A549 (cell line): ENCODE results near the gene GNAI2. TPM values are rescaled to one million over a fixed set of nuclear protein-coding genes. Genes with fewer than 3 reads are reported as not detected.
A peak's percentile ranks its signal among the peaks of the same experiment; 100 is the strongest.

Experiments
- BHLHE40 ChIP-seq: IDR thresholded peaks from 2 replicates; pipeline ENCODE4 v1.6.1; 2012; ENCODE audit warnings: low read depth, low read length, inconsistent platforms
- CBX2 ChIP-seq: fragments of 200-600 bp; sonication (generic); IDR thresholded peaks from 2 replicates; pipeline ENCODE4 v1.6.1; 2016; ENCODE audit warnings: low read depth, mild to moderate bottlenecking, borderline replicate concordance
- CBX8 ChIP-seq: fragments of 200-600 bp; sonication (generic); IDR thresholded peaks from 2 replicates; pipeline ENCODE4 v1.6.1; 2016
- CHD2 ChIP-seq: fragments of 150-350 bp; IDR thresholded peaks from 2 replicates; pipeline ENCODE4 v1.6.1; 2014; ENCODE audit warnings: low read length; ENCODE audit not compliant: partially characterized antibody
- CHD4 ChIP-seq: fragments of 200-600 bp; sonication (generic); IDR thresholded peaks from 2 replicates; pipeline ENCODE4 v1.6.1; 2016; ENCODE audit warnings: antibody characterized with exemption, mild to moderate bottlenecking, borderline replicate concordance
- EHMT2 ChIP-seq: fragments of 200-600 bp; sonication (generic); IDR thresholded peaks from 2 replicates; pipeline ENCODE4 v1.6.1; 2016; ENCODE audit warnings: antibody characterized with exemption, low read depth, mild to moderate bottlenecking, moderate library complexity
- EP300 ChIP-seq, 2 experiments: fragments of >200 bp; sonication (Bioruptor Twin); formaldehyde crosslinking; IDR thresholded peaks; 2 replicates in 1 of 2; 3 replicates in 1 of 2; pipeline ENCODE4 v1.6.1; 2016 to 2017
- ESRRA ChIP-seq: fragments of 150-350 bp; IDR thresholded peaks from 2 replicates; pipeline ENCODE4 v1.6.1; 2014; ENCODE audit warnings: mild to moderate bottlenecking, low read length, borderline replicate concordance
- FOSB ChIP-seq: fragments of 250-450 bp; sonication (Bioruptor Pico); IDR thresholded peaks from 2 replicates; pipeline ENCODE4 v1.5.0; 2020; ENCODE audit warnings: mild to moderate bottlenecking, moderate library complexity
- FOSL2 ChIP-seq, 2 experiments: fragments of 450-650 bp in 1 of 2; fragments of >200 bp in 1 of 2; sonication (Bioruptor Twin) in 1 of 2; formaldehyde crosslinking; IDR thresholded peaks; 2 replicates each; pipeline versions ENCODE4 v1.5.0 to v1.6.1; 2016 to 2020; ENCODE audit warnings: mild to moderate bottlenecking in 1 of 2, moderate library complexity in 1 of 2
- GATA3 ChIP-seq: IDR thresholded peaks from 2 replicates; pipeline ENCODE4 v1.6.1; 2012; ENCODE audit warnings: borderline replicate concordance
- HOXB13 ChIP-seq: fragments of 250-450 bp; sonication (Bioruptor Pico); IDR thresholded peaks from 2 replicates; pipeline ENCODE4 v1.5.0; 2020; ENCODE audit warnings: low read depth, mild to moderate bottlenecking, moderate library complexity
- HOXB5 ChIP-seq: fragments of 250-450 bp; sonication (Bioruptor Pico); IDR thresholded peaks from 2 replicates; pipeline ENCODE4 v1.5.0; 2020; ENCODE audit warnings: mild to moderate bottlenecking, moderate library complexity
- JUN ChIP-seq, 2 experiments: fragments of >200 bp; sonication (Bioruptor Twin); formaldehyde crosslinking; IDR thresholded peaks; 2 replicates in 1 of 2; 3 replicates in 1 of 2; pipeline ENCODE4 v1.6.1; 2016 to 2017
- KDM1A ChIP-seq: fragments of 200-600 bp; sonication (generic); IDR thresholded peaks from 2 replicates; pipeline ENCODE4 v1.6.1; 2016; ENCODE audit warnings: low read depth, mild to moderate bottlenecking
- NPAS2 ChIP-seq: fragments of 250-450 bp; sonication (Bioruptor Pico); IDR thresholded peaks from 2 replicates; pipeline ENCODE4 v1.8.0; 2022; ENCODE audit warnings: mild to moderate bottlenecking, moderate library complexity, borderline replicate concordance
- NR3C1 ChIP-seq: fragments of >200 bp; sonication (Bioruptor Twin); formaldehyde crosslinking; IDR thresholded peaks from 3 replicates; pipeline ENCODE4 v1.6.1; 2017
- PHF8 ChIP-seq: fragments of 200-600 bp; sonication (generic); IDR thresholded peaks from 2 replicates; pipeline ENCODE4 v1.6.1; 2016; ENCODE audit warnings: low read depth, mild to moderate bottlenecking, antibody characterized with exemption, moderate library complexity, borderline replicate concordance
- RAD21 ChIP-seq, 2 experiments: fragments of >200 bp in 1 of 2; sonication (Bioruptor Twin) in 1 of 2; formaldehyde crosslinking in 1 of 2; IDR thresholded peaks in 1 of 2; conservative IDR thresholded peaks in 1 of 2; 2 replicates in 1 of 2; 3 replicates in 1 of 2; pipeline ENCODE4 v1.6.1; 2012 to 2018; ENCODE audit warnings: inconsistent platforms in 1 of 2
- RARB ChIP-seq: fragments of 250-450 bp; sonication (Bioruptor Pico); IDR thresholded peaks from 2 replicates; pipeline ENCODE4 v1.8.0; 2021; ENCODE audit warnings: mild to moderate bottlenecking, moderate library complexity
- RCOR1 ChIP-seq: fragments of 150-350 bp; IDR thresholded peaks from 2 replicates; pipeline ENCODE4 v1.6.1; 2014; ENCODE audit warnings: antibody characterized with exemption, low read length, low read depth
- RFX5 ChIP-seq: fragments of 450-650 bp; IDR thresholded peaks from 2 replicates; pipeline ENCODE4 v1.7.1; 2014; ENCODE audit warnings: antibody characterized with exemption, mild to moderate bottlenecking, moderate library complexity
- SREBF2 ChIP-seq: fragments of 450-650 bp; IDR thresholded peaks from 2 replicates; pipeline ENCODE4 v1.6.1; 2014; ENCODE audit warnings: mild to moderate bottlenecking, moderate library complexity
- ZSCAN20 ChIP-seq: fragments of 250-450 bp; sonication (Bioruptor Pico); IDR thresholded peaks from 2 replicates; pipeline ENCODE4 v1.8.0; 2022; ENCODE audit warnings: mild to moderate bottlenecking, moderate library complexity
- polyA plus RNA-seq, 4 experiments: library from polyadenylated mRNA; depleted of rRNA in 3 of 4; stranded (reverse); fragments of >200 nt; fragmentation: RNase III in 1 of 4; extraction: RNeasy Plus Mini Kit Qiagen cat#74134 plus additional on column Dnase treatment in 1 of 4; gene quantifications; 2 replicates in 3 of 4; 3 replicates in 1 of 4; pipeline ENCODE4 v1.2.3, GENCODE V29; 2011 to 2017
- TF ChIP-seq, protein P1 (sequence below): IDR thresholded peaks from 2 replicates; pipeline ENCODE4 v1.6.1; 2012; ENCODE audit warnings: low read depth, borderline replicate concordance
- TF ChIP-seq, protein P2 (sequence below): IDR thresholded peaks from 2 replicates; pipeline ENCODE4 v1.6.1; 2012
- TF ChIP-seq, protein P3 (sequence below): fragments of >200 bp; sonication (Bioruptor Twin); formaldehyde crosslinking; IDR thresholded peaks from 3 replicates; pipeline ENCODE4 v1.6.1; 2016

The GNAI2 gene
- polyA plus RNA-seq, 2 of the 4 experiments (the other 2 are of a cell fraction) = 47.4 to 67.8 TPM

DNA sequence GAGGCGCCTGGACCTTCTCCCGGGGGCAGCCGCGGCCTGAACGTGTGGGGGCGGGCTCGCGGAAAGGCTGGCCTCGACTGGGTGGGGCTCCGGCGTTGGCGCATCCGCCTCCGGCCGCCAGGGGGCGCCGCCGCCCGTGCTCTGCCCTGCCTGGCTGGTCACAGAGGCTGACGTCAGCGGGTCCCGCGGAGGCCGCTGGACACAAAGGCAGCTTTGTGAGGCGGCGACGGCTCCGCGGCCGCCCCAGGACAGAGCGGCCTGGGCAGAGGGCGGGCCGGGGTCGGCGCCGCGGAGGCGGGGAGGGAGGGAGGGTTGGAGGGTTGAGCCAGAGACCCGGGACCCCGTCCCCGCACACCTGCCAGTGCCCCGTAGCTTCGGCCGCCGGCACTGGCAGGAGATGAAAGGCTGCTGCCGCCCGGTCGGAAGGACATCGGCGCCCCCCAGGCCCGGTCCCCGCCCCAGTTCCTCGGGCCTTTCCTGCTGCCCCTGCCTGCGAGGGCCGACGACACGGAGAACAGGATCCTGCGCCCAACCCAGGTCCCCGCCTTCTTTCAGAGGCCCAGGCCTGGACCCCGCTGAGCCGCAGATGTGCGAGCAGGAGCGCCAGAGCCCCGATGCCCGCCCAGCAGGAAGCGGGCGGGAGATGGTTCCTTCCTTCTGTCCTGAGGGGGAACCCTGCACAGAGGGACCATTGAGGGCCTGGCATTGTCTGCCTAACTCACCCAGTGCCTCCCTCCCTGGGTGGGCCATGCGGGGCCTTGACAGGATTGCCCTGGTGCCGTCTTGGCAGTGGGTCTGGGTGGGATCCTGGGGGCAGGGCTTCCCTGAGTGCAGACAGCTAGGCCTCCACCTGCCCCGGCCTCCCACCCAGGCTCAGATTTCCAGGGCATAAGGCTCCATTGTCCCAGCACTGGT lies 24.3 kb downstream of the GNAI2 start (continued):
- TF ChIP-seq PHF8 (peak; percentile 56; the same call in 1 of the 2 replicates), NPAS2 (CRISPR knock-in tag) (no peak), FOSL2 (IDR thresholded peaks at IDR 0.05) (no peak), FOSL2 (CRISPR knock-in tag; IDR thresholded peaks at IDR 0.05) (peak; percentile 26; the same call in 1 of the 2 replicates), ESRRA (no peak), CBX2 (no peak), RCOR1 (no peak), RAD21 (conservative IDR thresholded peaks at IDR 0.05 in 1 of 2, IDR thresholded peaks at IDR 0.05 in 1 of 2) (peak; percentile 57 to 77), JUN (IDR thresholded peaks at IDR 0.05) (peak in 1 of 2 experiments; percentile 89; a peak in 4 of 5 replicates), CBX8 (no peak), SREBF2 (no peak), ZSCAN20 (CRISPR knock-in tag) (no peak), CHD2 (no peak), EP300 (IDR thresholded peaks at IDR 0.05) (no peak), RARB (CRISPR knock-in tag) (no peak), FOSB (CRISPR knock-in tag) (no peak), HOXB5 (CRISPR knock-in tag) (no peak), RFX5 (no peak), NR3C1 (no peak), GATA3 (no peak), EHMT2 (no peak), KDM1A (no peak), CHD4 (no peak), HOXB13 (CRISPR knock-in tag) (no peak), BHLHE40 (no peak)
- TF ChIP-seq, protein P1, sequence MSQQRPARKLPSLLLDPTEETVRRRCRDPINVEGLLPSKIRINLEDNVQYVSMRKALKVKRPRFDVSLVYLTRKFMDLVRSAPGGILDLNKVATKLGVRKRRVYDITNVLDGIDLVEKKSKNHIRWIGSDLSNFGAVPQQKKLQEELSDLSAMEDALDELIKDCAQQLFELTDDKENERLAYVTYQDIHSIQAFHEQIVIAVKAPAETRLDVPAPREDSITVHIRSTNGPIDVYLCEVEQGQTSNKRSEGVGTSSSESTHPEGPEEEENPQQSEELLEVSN = 0 out of 2 replicates have a peak, but pooled peaks have one; percentile 30
- TF ChIP-seq, protein P2, sequence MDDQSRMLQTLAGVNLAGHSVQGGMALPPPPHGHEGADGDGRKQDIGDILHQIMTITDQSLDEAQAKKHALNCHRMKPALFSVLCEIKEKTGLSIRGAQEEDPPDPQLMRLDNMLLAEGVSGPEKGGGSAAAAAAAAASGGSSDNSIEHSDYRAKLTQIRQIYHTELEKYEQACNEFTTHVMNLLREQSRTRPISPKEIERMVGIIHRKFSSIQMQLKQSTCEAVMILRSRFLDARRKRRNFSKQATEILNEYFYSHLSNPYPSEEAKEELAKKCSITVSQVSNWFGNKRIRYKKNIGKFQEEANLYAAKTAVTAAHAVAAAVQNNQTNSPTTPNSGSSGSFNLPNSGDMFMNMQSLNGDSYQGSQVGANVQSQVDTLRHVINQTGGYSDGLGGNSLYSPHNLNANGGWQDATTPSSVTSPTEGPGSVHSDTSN = peak; percentile 54; the same call in 1 of the 2 replicates
- TF ChIP-seq, protein P3, sequence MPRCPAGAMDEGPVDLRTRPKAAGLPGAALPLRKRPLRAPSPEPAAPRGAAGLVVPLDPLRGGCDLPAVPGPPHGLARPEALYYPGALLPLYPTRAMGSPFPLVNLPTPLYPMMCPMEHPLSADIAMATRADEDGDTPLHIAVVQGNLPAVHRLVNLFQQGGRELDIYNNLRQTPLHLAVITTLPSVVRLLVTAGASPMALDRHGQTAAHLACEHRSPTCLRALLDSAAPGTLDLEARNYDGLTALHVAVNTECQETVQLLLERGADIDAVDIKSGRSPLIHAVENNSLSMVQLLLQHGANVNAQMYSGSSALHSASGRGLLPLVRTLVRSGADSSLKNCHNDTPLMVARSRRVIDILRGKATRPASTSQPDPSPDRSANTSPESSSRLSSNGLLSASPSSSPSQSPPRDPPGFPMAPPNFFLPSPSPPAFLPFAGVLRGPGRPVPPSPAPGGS = peak; percentile 46; the same call in 1 of the 3 replicates
